GM18909 (cell line): ENCODE results near the gene TVP23C.
"Not testable (repeated sequence)": the region's sequence is repeated elsewhere in the genome, so short reads cannot be mapped to it uniquely, and the experiment has no call there.

Experiments used
- ATAC-seq: cut with Tn5 transposase; IDR thresholded peaks from one replicate; pipeline ENCODE4 v1.9.1; 2021; ENCODE audit warnings: mild to moderate bottlenecking; ENCODE audit not compliant: unreplicated experiment, poor library complexity

Gene TVP23C

GRCh38 chr17:15563375-15563857 lies at the start of gene TVP23C:
TVP23C (minus strand) TSS chr17:15563483; CDS start chr17:15563448, 35 bp downstream.
- ATAC-seq, result peak; percentile 83

- ATAC-seq, result not testable (repeated sequence)
Measured at GRCh38 chr17:15592960-15593359, 29.7 kb upstream of the TVP23C start.

- not testable (repeated sequence) for ATAC-seq
Measured at GRCh38 chr17:15591986-15592385, 28.7 kb upstream of the TVP23C start.

- not testable (repeated sequence) for ATAC-seq
Measured at GRCh38 chr17:15590844-15591243, 27.6 kb upstream of the TVP23C start.

GRCh38 chr17:15589544-15590536 lies 26.6 kb upstream of the TVP23C start:
- ATAC-seq, result peak; percentile 68

GRCh38 chr17:15588017-15588416 lies 24.7 kb upstream of the TVP23C start:
- not testable (repeated sequence) for ATAC-seq

- ATAC-seq, result not testable (repeated sequence)
Measured at GRCh38 chr17:15583313-15583712, 20.0 kb upstream of the TVP23C start.

- ATAC-seq, result not testable (repeated sequence)
Measured at GRCh38 chr17:15581462-15581861, 18.2 kb upstream of the TVP23C start.

- ATAC-seq, result not testable (repeated sequence)
Measured at GRCh38 chr17:15576848-15577247, 13.6 kb upstream of the TVP23C start.

GRCh38 chr17:15574660-15575059 lies 11.4 kb upstream of the TVP23C start:
- not testable (repeated sequence) for ATAC-seq

- ATAC-seq, result not testable (repeated sequence)
Measured at GRCh38 chr17:15573870-15574269, 10.6 kb upstream of the TVP23C start.

GRCh38 chr17:15562613-15563374 lies 489 bp downstream of the TVP23C start:
- not testable (repeated sequence) for ATAC-seq

GRCh38 chr17:15561439-15561838 lies 1.8 kb downstream of the TVP23C start:
- not testable (repeated sequence) for ATAC-seq

- ATAC-seq, result not testable (repeated sequence)
Measured at GRCh38 chr17:15558403-15559105, 4.7 kb downstream of the TVP23C start.

- not testable (repeated sequence) for ATAC-seq
Measured at GRCh38 chr17:15557334-15557832, 5.9 kb downstream of the TVP23C start.

GRCh38 chr17:15552932-15553331 lies 10.4 kb downstream of the TVP23C start:
- not testable (repeated sequence) for ATAC-seq

- ATAC-seq, result not testable (repeated sequence)
Measured at GRCh38 chr17:15549552-15549951, 13.7 kb downstream of the TVP23C start.

- not testable (repeated sequence) for ATAC-seq
Measured at GRCh38 chr17:15546604-15547003, 16.7 kb downstream of the TVP23C start.

- not testable (repeated sequence) for ATAC-seq
Measured at GRCh38 chr17:15540371-15541219, 22.7 kb downstream of the TVP23C start.
